SK-N-SH treated with all-trans-retinoic acid at 6 μM for 48 hours (cell line): ENCODE results near the gene PRKAR1B.

Experiments used
- ATAC-seq: fragments of 200-7000 bp; cut with Tn5 transposase; 3 replicates; pipeline ENCODE4 v1.9.1; 2020; ENCODE audit warnings: mild to moderate bottlenecking, moderate library complexity
- ARNTL ChIP-seq: fragments of 450-650 bp; formaldehyde crosslinking; IDR thresholded peaks from 2 replicates; pipeline ENCODE4 v1.5.0; 2020; ENCODE audit warnings: low read depth, mild to moderate bottlenecking, moderate library complexity, borderline replicate concordance
- BACH2 ChIP-seq: fragments of 250-450 bp; sonication (Bioruptor Pico); IDR thresholded peaks from 2 replicates; pipeline ENCODE4 v1.9.0; 2021; ENCODE audit warnings: mild to moderate bottlenecking, borderline replicate concordance
- CSDC2 ChIP-seq: fragments of 250-450 bp; sonication (Bioruptor Pico); IDR thresholded peaks from 2 replicates; pipeline ENCODE4 v1.5.0; 2020; ENCODE audit warnings: mild to moderate bottlenecking, moderate library complexity
- ESRRG ChIP-seq: fragments of 250-450 bp; sonication (Bioruptor Pico); IDR thresholded peaks from 2 replicates; pipeline ENCODE4 v1.6.1; 2021; ENCODE audit warnings: mild to moderate bottlenecking
- GLIS3 ChIP-seq: fragments of 250-450 bp; sonication (Bioruptor Pico); IDR thresholded peaks from 2 replicates; pipeline ENCODE4 v1.5.0; 2020; ENCODE audit warnings: mild to moderate bottlenecking, moderate library complexity
- ISL1 ChIP-seq: fragments of 250-450 bp; sonication (Bioruptor Pico); IDR thresholded peaks from 2 replicates; pipeline ENCODE4 v2.1.2; 2022; ENCODE audit warnings: mild to moderate bottlenecking, moderate library complexity
- OSR1 ChIP-seq: fragments of 250-450 bp; sonication (Bioruptor Pico); IDR thresholded peaks from 2 replicates; pipeline ENCODE4 v1.8.0; 2022; ENCODE audit warnings: moderate library complexity, mild to moderate bottlenecking, inconsistent platforms
- PPARA ChIP-seq: fragments of 250-450 bp; sonication (Bioruptor Pico); IDR thresholded peaks from 2 replicates; pipeline ENCODE4 v1.5.0; 2020; ENCODE audit warnings: mild to moderate bottlenecking, borderline replicate concordance
- RARB ChIP-seq: fragments of 250-450 bp; sonication (Bioruptor Pico); IDR thresholded peaks from 2 replicates; pipeline ENCODE4 v1.8.0; 2021; ENCODE audit warnings: mild to moderate bottlenecking, moderate library complexity
- SNAI2 ChIP-seq: fragments of 250-450 bp; sonication (Bioruptor Pico); IDR thresholded peaks from 2 replicates; pipeline ENCODE4 v1.5.0; 2020; ENCODE audit warnings: mild to moderate bottlenecking, moderate library complexity
- TCF4 ChIP-seq: fragments of 250-450 bp; sonication (Bioruptor Pico); IDR thresholded peaks from 2 replicates; pipeline ENCODE4 v1.8.0; 2021; ENCODE audit warnings: mild to moderate bottlenecking, moderate library complexity, borderline replicate concordance
- ZC3H10 ChIP-seq: fragments of 250-450 bp; sonication (Bioruptor Pico); IDR thresholded peaks from 2 replicates; pipeline ENCODE4 v1.5.1; 2021; ENCODE audit warnings: mild to moderate bottlenecking, moderate library complexity
- ZFP3 ChIP-seq: fragments of 250-450 bp; sonication (Bioruptor Pico); IDR thresholded peaks from 2 replicates; pipeline ENCODE4 v1.5.0; 2020; ENCODE audit warnings: mild to moderate bottlenecking, moderate library complexity
- ZFP30 ChIP-seq: fragments of 450-650 bp; formaldehyde crosslinking; IDR thresholded peaks from 2 replicates; pipeline ENCODE4 v1.5.0; 2022; ENCODE audit warnings: mild to moderate bottlenecking, moderate library complexity
- ZNF565 ChIP-seq: fragments of 450-650 bp; formaldehyde crosslinking; conservative IDR thresholded peaks from 2 replicates; pipeline ENCODE4 v1.5.0; 2020; ENCODE audit warnings: low read depth, mild to moderate bottlenecking, moderate library complexity
- ZNF70 ChIP-seq: fragments of 450-650 bp; formaldehyde crosslinking; IDR thresholded peaks from 2 replicates; pipeline ENCODE4 v1.5.0; 2020; ENCODE audit warnings: mild to moderate bottlenecking, moderate library complexity
- ZNF8 ChIP-seq: fragments of 450-650 bp; formaldehyde crosslinking; IDR thresholded peaks from 2 replicates; pipeline ENCODE4 v1.5.0; 2020; ENCODE audit warnings: mild to moderate bottlenecking, moderate library complexity
- TF ChIP-seq, protein P1 (sequence below): fragments of 250-450 bp; sonication (Bioruptor Pico); IDR thresholded peaks from 2 replicates; pipeline ENCODE4 v1.5.0; 2020; ENCODE audit warnings: mild to moderate bottlenecking, moderate library complexity
- TF ChIP-seq, protein P2 (sequence below): fragments of 250-450 bp; sonication (Bioruptor Pico); IDR thresholded peaks from 2 replicates; pipeline ENCODE4 v1.5.1; 2021; ENCODE audit warnings: mild to moderate bottlenecking, moderate library complexity
- TF ChIP-seq, protein P3 (sequence below): fragments of 250-450 bp; sonication (Bioruptor Pico); IDR thresholded peaks from 2 replicates; pipeline ENCODE4 v1.8.0; 2021; ENCODE audit warnings: low read depth, mild to moderate bottlenecking, moderate library complexity, borderline replicate concordance
- TF ChIP-seq, protein P4 (sequence below): fragments of 250-450 bp; sonication (Bioruptor Pico); IDR thresholded peaks from 2 replicates; pipeline ENCODE4 v1.5.1; 2020; ENCODE audit warnings: low read depth, mild to moderate bottlenecking, moderate library complexity

PRKAR1B gene

DNA sequence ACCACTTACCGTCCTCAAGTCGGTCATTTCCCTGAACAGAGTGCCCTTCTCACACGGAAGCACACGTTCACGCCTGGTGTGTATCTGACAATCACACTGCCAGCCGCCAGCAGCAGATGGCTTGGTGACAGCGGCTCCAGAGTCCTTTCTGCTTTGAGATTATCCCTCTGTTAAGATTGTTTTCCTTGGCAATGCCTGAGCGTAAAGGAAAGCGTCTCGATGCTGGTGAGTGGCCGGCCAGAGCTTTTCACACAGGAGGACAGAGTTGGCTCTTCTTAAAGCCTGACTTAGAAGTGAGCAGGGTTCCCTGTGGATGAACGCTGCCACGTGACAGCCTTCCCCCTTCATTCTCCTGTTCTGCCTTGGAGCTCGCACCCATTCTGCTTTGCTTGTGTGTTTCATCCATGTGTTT is 22.1 kb upstream of the PRKAR1B start:
- peak; percentile 35; the same call in 1 of the 3 replicates for ATAC-seq
- TF ChIP-seq ZNF565 (CRISPR knock-in tag) (no peak), PPARA (CRISPR knock-in tag) (no peak), CSDC2 (CRISPR knock-in tag) (no peak), OSR1 (CRISPR knock-in tag) (no peak), TCF4 (CRISPR knock-in tag) (peak; percentile 77), ZFP3 (no peak)
- TF ChIP-seq, protein P1, sequence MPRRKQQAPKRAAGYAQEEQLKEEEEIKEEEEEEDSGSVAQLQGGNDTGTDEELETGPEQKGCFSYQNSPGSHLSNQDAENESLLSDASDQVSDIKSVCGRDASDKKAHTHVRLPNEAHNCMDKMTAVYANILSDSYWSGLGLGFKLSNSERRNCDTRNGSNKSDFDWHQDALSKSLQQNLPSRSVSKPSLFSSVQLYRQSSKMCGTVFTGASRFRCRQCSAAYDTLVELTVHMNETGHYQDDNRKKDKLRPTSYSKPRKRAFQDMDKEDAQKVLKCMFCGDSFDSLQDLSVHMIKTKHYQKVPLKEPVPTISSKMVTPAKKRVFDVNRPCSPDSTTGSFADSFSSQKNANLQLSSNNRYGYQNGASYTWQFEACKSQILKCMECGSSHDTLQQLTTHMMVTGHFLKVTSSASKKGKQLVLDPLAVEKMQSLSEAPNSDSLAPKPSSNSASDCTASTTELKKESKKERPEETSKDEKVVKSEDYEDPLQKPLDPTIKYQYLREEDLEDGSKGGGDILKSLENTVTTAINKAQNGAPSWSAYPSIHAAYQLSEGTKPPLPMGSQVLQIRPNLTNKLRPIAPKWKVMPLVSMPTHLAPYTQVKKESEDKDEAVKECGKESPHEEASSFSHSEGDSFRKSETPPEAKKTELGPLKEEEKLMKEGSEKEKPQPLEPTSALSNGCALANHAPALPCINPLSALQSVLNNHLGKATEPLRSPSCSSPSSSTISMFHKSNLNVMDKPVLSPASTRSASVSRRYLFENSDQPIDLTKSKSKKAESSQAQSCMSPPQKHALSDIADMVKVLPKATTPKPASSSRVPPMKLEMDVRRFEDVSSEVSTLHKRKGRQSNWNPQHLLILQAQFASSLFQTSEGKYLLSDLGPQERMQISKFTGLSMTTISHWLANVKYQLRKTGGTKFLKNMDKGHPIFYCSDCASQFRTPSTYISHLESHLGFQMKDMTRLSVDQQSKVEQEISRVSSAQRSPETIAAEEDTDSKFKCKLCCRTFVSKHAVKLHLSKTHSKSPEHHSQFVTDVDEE, result peak; percentile 63; the same call in 1 of the 2 replicates
- TF ChIP-seq, protein P2, sequence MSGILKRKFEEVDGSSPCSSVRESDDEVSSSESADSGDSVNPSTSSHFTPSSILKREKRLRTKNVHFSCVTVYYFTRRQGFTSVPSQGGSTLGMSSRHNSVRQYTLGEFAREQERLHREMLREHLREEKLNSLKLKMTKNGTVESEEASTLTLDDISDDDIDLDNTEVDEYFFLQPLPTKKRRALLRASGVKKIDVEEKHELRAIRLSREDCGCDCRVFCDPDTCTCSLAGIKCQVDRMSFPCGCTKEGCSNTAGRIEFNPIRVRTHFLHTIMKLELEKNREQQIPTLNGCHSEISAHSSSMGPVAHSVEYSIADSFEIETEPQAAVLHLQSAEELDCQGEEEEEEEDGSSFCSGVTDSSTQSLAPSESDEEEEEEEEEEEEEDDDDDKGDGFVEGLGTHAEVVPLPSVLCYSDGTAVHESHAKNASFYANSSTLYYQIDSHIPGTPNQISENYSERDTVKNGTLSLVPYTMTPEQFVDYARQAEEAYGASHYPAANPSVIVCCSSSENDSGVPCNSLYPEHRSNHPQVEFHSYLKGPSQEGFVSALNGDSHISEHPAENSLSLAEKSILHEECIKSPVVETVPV (CRISPR knock-in tag), result no peak

DNA sequence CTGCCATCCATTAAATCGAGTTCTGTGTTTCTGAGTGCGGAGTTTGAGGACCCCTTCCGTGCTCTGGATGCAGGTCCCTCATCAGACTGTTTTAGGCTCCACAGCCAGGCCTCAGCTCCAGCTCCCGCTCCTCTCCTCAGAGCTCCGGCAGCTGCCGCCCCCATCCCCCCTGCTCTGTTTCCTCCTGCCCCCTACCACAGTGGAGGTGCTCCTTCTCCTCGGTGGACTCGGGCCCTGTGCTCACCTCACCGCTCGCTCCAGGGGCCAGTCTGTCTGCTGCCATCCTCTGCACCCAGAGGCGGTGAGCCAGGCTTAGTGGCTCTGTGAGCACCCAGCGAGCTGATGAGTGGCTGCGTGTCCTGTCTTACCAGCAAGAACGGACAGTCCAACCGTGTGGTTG is 21.4 kb upstream of the PRKAR1B start:
- no peak for ATAC-seq
- TF ChIP-seq BACH2 (CRISPR knock-in tag) (no peak), PPARA (CRISPR knock-in tag) (no peak), ZC3H10 (CRISPR knock-in tag) (no peak), ARNTL (CRISPR knock-in tag) (no peak), RARB (CRISPR knock-in tag) (no peak), ESRRG (CRISPR knock-in tag) (no peak), TCF4 (CRISPR knock-in tag) (no peak), ZNF70 (CRISPR knock-in tag) (no peak), CSDC2 (CRISPR knock-in tag) (no peak), ZFP30 (CRISPR knock-in tag) (no peak), ISL1 (CRISPR knock-in tag) (no peak), ZNF8 (CRISPR knock-in tag) (no peak), SNAI2 (CRISPR knock-in tag) (no peak), ZNF565 (CRISPR knock-in tag) (no peak), GLIS3 (CRISPR knock-in tag) (no peak), ZFP3 (no peak)
- TF ChIP-seq, protein P3, sequence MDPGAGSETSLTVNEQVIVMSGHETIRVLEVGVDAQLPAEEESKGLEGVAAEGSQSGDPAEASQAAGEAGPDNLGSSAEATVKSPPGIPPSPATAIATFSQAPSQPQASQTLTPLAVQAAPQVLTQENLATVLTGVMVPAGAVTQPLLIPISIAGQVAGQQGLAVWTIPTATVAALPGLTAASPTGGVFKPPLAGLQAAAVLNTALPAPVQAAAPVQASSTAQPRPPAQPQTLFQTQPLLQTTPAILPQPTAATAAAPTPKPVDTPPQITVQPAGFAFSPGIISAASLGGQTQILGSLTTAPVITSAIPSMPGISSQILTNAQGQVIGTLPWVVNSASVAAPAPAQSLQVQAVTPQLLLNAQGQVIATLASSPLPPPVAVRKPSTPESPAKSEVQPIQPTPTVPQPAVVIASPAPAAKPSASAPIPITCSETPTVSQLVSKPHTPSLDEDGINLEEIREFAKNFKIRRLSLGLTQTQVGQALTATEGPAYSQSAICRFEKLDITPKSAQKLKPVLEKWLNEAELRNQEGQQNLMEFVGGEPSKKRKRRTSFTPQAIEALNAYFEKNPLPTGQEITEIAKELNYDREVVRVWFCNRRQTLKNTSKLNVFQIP, result no peak
- TF ChIP-seq, protein P1, result no peak
- TF ChIP-seq, protein P2 (CRISPR knock-in tag), result no peak
- TF ChIP-seq, protein P4, sequence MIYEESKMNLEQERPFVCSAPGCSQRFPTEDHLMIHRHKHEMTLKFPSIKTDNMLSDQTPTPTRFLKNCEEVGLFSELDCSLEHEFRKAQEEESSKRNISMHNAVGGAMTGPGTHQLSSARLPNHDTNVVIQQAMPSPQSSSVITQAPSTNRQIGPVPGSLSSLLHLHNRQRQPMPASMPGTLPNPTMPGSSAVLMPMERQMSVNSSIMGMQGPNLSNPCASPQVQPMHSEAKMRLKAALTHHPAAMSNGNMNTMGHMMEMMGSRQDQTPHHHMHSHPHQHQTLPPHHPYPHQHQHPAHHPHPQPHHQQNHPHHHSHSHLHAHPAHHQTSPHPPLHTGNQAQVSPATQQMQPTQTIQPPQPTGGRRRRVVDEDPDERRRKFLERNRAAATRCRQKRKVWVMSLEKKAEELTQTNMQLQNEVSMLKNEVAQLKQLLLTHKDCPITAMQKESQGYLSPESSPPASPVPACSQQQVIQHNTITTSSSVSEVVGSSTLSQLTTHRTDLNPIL (CRISPR knock-in tag), result no peak
